Right atrium auricular region (tissue), 2 donors: ENCODE results near the gene FAM163B. TPM values are rescaled to one million over a fixed set of nuclear protein-coding genes. Genes with fewer than 3 reads are reported as not detected.
A peak's percentile ranks its signal among the peaks of the same experiment; 100 is the strongest.

ENCODE experiments used
- DNase-seq: peaks from one replicate; pipeline ENCODE4 v3.0.0-alpha.2; 2019; ENCODE audit warnings: low spot score
- H3K27ac ChIP-seq, 2 donors: fragments of 200-600 bp; sonication (generic); 1 replicate in 1 of 2; 2 replicates in 1 of 2; pipeline ENCODE4 v1.5.1; 2016 to 2019
- H3K27me3 ChIP-seq, 2 donors: fragments of 200-600 bp; sonication (generic); one replicate each; pipeline versions ENCODE4 v1.5.1 to v1.6.0; 2017 to 2019
- H3K36me3 ChIP-seq: fragments of 200-600 bp; sonication (generic); one replicate; pipeline ENCODE4 v1.5.1; 2016
- H3K4me1 ChIP-seq, 2 donors: fragments of 200-600 bp; sonication (generic); one replicate each; pipeline versions ENCODE4 v1.5.1 to v1.6.0; 2017 to 2019
- H3K4me3 ChIP-seq, 2 donors: fragments of 200-600 bp; sonication (generic); 1 replicate in 1 of 2; 2 replicates in 1 of 2; pipeline ENCODE4 v1.5.1; 2017 to 2019; ENCODE audit warnings: mild to moderate bottlenecking in 1 of 2, moderate library complexity in 1 of 2
- H3K9me3 ChIP-seq, 2 donors: fragments of 200-600 bp; sonication (generic); one replicate each; pipeline ENCODE4 v1.5.1; 2019
- total RNA-seq, 2 donors: library from RNA; depleted of rRNA; stranded (reverse); fragments of >200 nt; gene quantifications; one replicate each; pipeline ENCODE4 v1.1.0, GENCODE V29; 2016
- TF ChIP-seq, protein P1 (sequence below), 2 donors: fragments of 200-600 bp; sonication (generic); IDR thresholded peaks; one replicate each; pipeline ENCODE4 v1.5.1; 2019; ENCODE audit warnings: antibody characterized with exemption in 2 of 2

The FAM163B gene
- total RNA-seq, 2 donors from 2014 or later: 1.7 TPM; not detected in 1

DNA sequence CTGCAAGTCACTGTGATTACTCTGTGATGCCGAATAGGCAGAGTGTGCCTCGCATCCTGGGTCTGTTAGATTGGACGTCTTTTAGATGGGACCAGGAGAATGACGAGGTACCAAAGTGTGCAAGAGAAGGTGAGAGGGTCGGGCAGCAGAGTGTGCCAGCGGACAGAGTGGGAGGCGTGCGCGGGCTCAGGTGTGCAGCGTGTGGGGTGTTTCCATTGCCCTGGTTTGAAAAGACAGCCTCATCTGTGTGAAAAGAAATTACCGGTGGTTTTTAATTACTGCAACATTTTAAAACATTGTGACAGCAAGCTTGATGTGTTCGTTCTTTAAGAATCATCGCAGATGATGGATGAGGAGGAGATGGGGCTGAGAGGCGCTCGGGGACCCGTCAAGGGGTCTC, 4.2 kb upstream of the FAM163B start:
- DNase-seq: no peak
- Histone ChIP-seq H3K36me3 (no peaks in the 10 kb centered on the region), H3K4me1 (no peaks in the 10 kb centered on the region), H3K9me3 (no peaks in the 10 kb centered on the region), H3K4me3 (no peak overlapping the region), H3K27ac (no peak overlapping the region), H3K27me3 (peaks cover 4 to 6% of the 10 kb centered on the region in 2 donors)
- TF ChIP-seq, protein P1, sequence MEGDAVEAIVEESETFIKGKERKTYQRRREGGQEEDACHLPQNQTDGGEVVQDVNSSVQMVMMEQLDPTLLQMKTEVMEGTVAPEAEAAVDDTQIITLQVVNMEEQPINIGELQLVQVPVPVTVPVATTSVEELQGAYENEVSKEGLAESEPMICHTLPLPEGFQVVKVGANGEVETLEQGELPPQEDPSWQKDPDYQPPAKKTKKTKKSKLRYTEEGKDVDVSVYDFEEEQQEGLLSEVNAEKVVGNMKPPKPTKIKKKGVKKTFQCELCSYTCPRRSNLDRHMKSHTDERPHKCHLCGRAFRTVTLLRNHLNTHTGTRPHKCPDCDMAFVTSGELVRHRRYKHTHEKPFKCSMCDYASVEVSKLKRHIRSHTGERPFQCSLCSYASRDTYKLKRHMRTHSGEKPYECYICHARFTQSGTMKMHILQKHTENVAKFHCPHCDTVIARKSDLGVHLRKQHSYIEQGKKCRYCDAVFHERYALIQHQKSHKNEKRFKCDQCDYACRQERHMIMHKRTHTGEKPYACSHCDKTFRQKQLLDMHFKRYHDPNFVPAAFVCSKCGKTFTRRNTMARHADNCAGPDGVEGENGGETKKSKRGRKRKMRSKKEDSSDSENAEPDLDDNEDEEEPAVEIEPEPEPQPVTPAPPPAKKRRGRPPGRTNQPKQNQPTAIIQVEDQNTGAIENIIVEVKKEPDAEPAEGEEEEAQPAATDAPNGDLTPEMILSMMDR (IDR thresholded peaks at IDR 0.05): no peak

- Histone ChIP-seq H3K9me3 (no peaks in the 10 kb centered on the region), H3K4me1 (no peaks in the 10 kb centered on the region)
Measured at GRCh38 chr9:133612816-133613215, 3.6 kb upstream of the FAM163B start.

GRCh38 chr9:133612051-133612450, 2.9 kb upstream of the FAM163B start:
- H3K27me3 ChIP-seq: peaks cover 5 to 7% of the 10 kb centered on the region in 2 donors
- H3K27ac ChIP-seq: no peak overlapping the region
- no peaks in the 10 kb centered on the region for H3K4me1 ChIP-seq
- no peaks in the 10 kb centered on the region for H3K36me3 ChIP-seq
- TF ChIP-seq, protein P1 (IDR thresholded peaks at IDR 0.05): no peak
- DNase-seq: no peak
- no peak overlapping the region for H3K4me3 ChIP-seq
- no peaks in the 10 kb centered on the region for H3K9me3 ChIP-seq

More at GRCh38 chr9:133612816-133613215, 3.6 kb upstream of the FAM163B start:
- Histone ChIP-seq H3K4me3 (no peak overlapping the region), H3K27me3 (peaks cover 5 to 7% of the 10 kb centered on the region in 2 donors), H3K27ac (no peak overlapping the region), H3K36me3 (no peaks in the 10 kb centered on the region)
- TF ChIP-seq, protein P1 (IDR thresholded peaks at IDR 0.05): no peak
- no peak for DNase-seq

- Histone ChIP-seq H3K4me3 (no peak overlapping the region), H3K27ac (no peak overlapping the region), H3K9me3 (no peaks in the 10 kb centered on the region), H3K27me3 (peaks cover 5 to 7% of the 10 kb centered on the region in 2 donors), H3K4me1 (no peaks in the 10 kb centered on the region), H3K36me3 (no peaks in the 10 kb centered on the region)
- no peak for DNase-seq
- TF ChIP-seq, protein P1 (IDR thresholded peaks at IDR 0.05): no peak
Measured at GRCh38 chr9:133610845-133611244, 1.7 kb upstream of the FAM163B start.

GRCh38 chr9:133608889-133609288, 300 bp downstream of the FAM163B start:
- H3K27me3 ChIP-seq: peaks cover 5 to 7% of the 10 kb centered on the region in 2 donors

More at GRCh38 chr9:133608889-133609288, 300 bp downstream of the FAM163B start:
- peak overlapping the region in 1 of 2 donors; percentile 15 for H3K4me3 ChIP-seq
- no peaks in the 10 kb centered on the region for H3K9me3 ChIP-seq
- H3K27ac ChIP-seq: no peak overlapping the region
- TF ChIP-seq, protein P1 (IDR thresholded peaks at IDR 0.05): no peak
- DNase-seq: no peak
- no peaks in the 10 kb centered on the region for H3K4me1 ChIP-seq
- no peaks in the 10 kb centered on the region for H3K36me3 ChIP-seq
